HG02852 (cell line): ENCODE data around the gene PPIF.

Experiments
- ATAC-seq: cut with Tn5 transposase; IDR thresholded peaks from one replicate; pipeline ENCODE4 v1.9.1; 2021; ENCODE audit warnings: mild to moderate bottlenecking, moderate library complexity; ENCODE audit not compliant: unreplicated experiment

The PPIF gene

GRCh38 chr10:79347226-79347893, at the start of gene PPIF:
PPIF (plus strand) TSS chr10:79347469; CDS start chr10:79347549, 80 bp downstream.
- peak; percentile 85 for ATAC-seq

- no peak for ATAC-seq
Measured at GRCh38 chr10:79298403-79299244, 48.6 kb upstream of the PPIF start.

GRCh38 chr10:79299397-79300241, 47.6 kb upstream of the PPIF start:
- no peak for ATAC-seq

GRCh38 chr10:79300711-79301110, 46.6 kb upstream of the PPIF start:
- ATAC-seq = no peak

GRCh38 chr10:79301754-79302530, 45.3 kb upstream of the PPIF start:
- ATAC-seq = no peak

GRCh38 chr10:79303631-79304478, 43.4 kb upstream of the PPIF start:
- no peak for ATAC-seq

GRCh38 chr10:79304479-79305087, 42.7 kb upstream of the PPIF start:
- ATAC-seq = no peak

- no peak for ATAC-seq
Measured at GRCh38 chr10:79305515-79305914, 41.8 kb upstream of the PPIF start.

GRCh38 chr10:79305988-79306387, 41.3 kb upstream of the PPIF start:
- ATAC-seq = no peak

GRCh38 chr10:79306644-79307220, 40.5 kb upstream of the PPIF start:
- ATAC-seq = no peak

- ATAC-seq = no peak
Measured at GRCh38 chr10:79308016-79308415, 39.3 kb upstream of the PPIF start.

GRCh38 chr10:79308969-79309665, 38.2 kb upstream of the PPIF start:
- no peak for ATAC-seq

GRCh38 chr10:79310200-79310865, 36.9 kb upstream of the PPIF start:
- ATAC-seq = no peak

GRCh38 chr10:79310911-79311573, 36.2 kb upstream of the PPIF start:
- no peak for ATAC-seq

GRCh38 chr10:79311581-79312407, 35.5 kb upstream of the PPIF start:
- no peak for ATAC-seq

GRCh38 chr10:79312601-79313187, 34.6 kb upstream of the PPIF start:
- ATAC-seq = no peak
